KMS-11 (cell line): ENCODE data around the gene OGG1.
A peak's percentile ranks its signal among the peaks of the same experiment; 100 is the strongest.

Source experiments
- H2AFZ ChIP-seq: fragments of 200-600 bp; sonication (generic); 2 replicates; pipeline ENCODE4 v1.6.1; 2016; ENCODE audit warnings: antibody characterized with exemption, mixed run types, low read depth
- H3K27ac ChIP-seq: fragments of 200-600 bp; sonication (generic); 2 replicates; pipeline ENCODE4 v1.6.1; 2016; ENCODE audit warnings: mild to moderate bottlenecking, mixed run types
- H3K27me3 ChIP-seq: fragments of 200-600 bp; sonication (generic); 2 replicates; pipeline ENCODE4 v1.6.1; 2017; ENCODE audit warnings: mild to moderate bottlenecking, low read depth, mixed run types, moderate library complexity; ENCODE audit not compliant: insufficient read depth
- H3K36me3 ChIP-seq: fragments of 200-600 bp; sonication (generic); 2 replicates; pipeline ENCODE4 v1.6.1; 2017; ENCODE audit warnings: mild to moderate bottlenecking, mixed run types; ENCODE audit not compliant: insufficient read depth
- H3K4me1 ChIP-seq: fragments of 200-600 bp; sonication (generic); 2 replicates; pipeline ENCODE4 v1.6.1; 2016; ENCODE audit warnings: mild to moderate bottlenecking, low read depth, mixed run types; ENCODE audit not compliant: poor library complexity, severe bottlenecking
- H3K4me2 ChIP-seq: fragments of 200-600 bp; sonication (generic); 2 replicates; pipeline ENCODE4 v1.7.0; 2016; ENCODE audit warnings: mild to moderate bottlenecking, mixed run types
- H3K4me3 ChIP-seq: fragments of 200-600 bp; sonication (generic); IDR thresholded peaks from 2 replicates; pipeline ENCODE4 v1.6.1; 2017; ENCODE audit warnings: low read depth, low read length, mixed read lengths; ENCODE audit not compliant: insufficient read depth
- H3K79me2 ChIP-seq: fragments of 200-600 bp; sonication (generic); 2 replicates; pipeline ENCODE4 v1.6.1; 2016; ENCODE audit warnings: low read depth, mixed run types; ENCODE audit not compliant: insufficient read depth
- H3K9ac ChIP-seq: fragments of 200-600 bp; sonication (generic); 2 replicates; pipeline ENCODE4 v1.6.1; 2016; ENCODE audit warnings: mild to moderate bottlenecking, mixed run types
- H4K20me1 ChIP-seq: fragments of 200-600 bp; sonication (generic); 2 replicates; pipeline ENCODE4 v1.6.1; 2016; ENCODE audit warnings: mild to moderate bottlenecking, mixed run types; ENCODE audit not compliant: insufficient read depth
- CTCF ChIP-seq: fragments of 200-600 bp; sonication (generic); conservative IDR thresholded peaks from 2 replicates; pipeline ENCODE4 v1.6.1; 2017; ENCODE audit warnings: low read depth, mild to moderate bottlenecking, antibody characterized with exemption, low read length, moderate library complexity, mixed read lengths

Gene OGG1

GRCh38 chr3:9779721-9780457 is 30.1 kb downstream of the OGG1 start:
- peak overlapping the region; percentile 8; the same call in 1 of the 2 replicates for H3K9ac ChIP-seq
- H3K27me3 ChIP-seq: no peaks in the 10 kb centered on the region
- no peaks in the 10 kb centered on the region for H3K79me2 ChIP-seq
- H3K4me2 ChIP-seq: peak overlapping the region; percentile 77
- H3K4me3 ChIP-seq: no peak overlapping the region
- H2AFZ ChIP-seq: no peak overlapping the region
- H3K4me1 ChIP-seq: peaks cover 20% of the 10 kb centered on the region
- H4K20me1 ChIP-seq: no peaks in the 10 kb centered on the region
- no peaks in the 10 kb centered on the region for H3K36me3 ChIP-seq
- no peak for TF ChIP-seq CTCF
- peak overlapping the region; percentile 37; the same call in 1 of the 2 replicates for H3K27ac ChIP-seq

DNA sequence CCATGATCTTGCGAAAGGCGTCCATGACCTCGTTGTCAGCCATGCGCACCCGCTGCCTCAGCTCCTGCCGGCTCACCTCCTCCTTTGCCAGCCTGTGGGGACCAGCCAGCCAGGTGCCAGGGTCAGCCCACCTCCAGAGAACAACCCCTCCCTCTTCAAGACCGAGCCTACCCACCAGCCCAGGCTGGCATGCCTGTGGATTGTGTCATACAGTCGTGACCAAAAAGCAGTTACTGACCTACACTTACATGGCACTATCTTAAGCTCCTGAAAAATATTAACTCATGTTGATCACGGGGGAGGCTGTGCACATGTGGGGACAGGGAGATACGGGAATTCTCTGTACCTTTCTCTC is 30.7 kb downstream of the OGG1 start:
- H3K27ac ChIP-seq: no peak overlapping the region
- H2AFZ ChIP-seq: no peak overlapping the region
- no peak overlapping the region for H3K9ac ChIP-seq
- H3K36me3 ChIP-seq: no peaks in the 10 kb centered on the region
- no peak overlapping the region for H3K4me3 ChIP-seq
- no peaks in the 10 kb centered on the region for H3K79me2 ChIP-seq
- no peaks in the 10 kb centered on the region for H4K20me1 ChIP-seq
- no peak for TF ChIP-seq CTCF
- H3K4me2 ChIP-seq: no peak overlapping the region
- peaks cover 20% of the 10 kb centered on the region for H3K4me1 ChIP-seq
- no peaks in the 10 kb centered on the region for H3K27me3 ChIP-seq

DNA sequence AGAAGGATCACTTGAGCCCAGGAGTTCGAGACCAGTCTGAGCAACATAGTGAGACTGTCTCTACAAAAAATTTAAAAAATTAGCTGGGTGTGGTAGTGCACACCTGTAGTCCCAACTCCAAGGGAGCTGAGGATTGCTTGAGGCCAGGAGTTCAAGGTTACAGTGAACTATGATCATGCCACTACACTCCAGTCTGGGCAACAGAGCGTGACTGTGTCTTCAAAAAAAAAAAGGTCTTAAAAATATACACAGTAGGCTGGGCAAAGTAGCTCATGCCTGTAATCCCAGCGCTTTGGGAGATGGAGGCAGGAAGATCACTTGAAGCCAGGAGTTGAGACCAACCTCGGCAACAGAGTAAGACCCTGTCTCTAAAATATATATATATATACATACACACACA is 31.2 kb downstream of the OGG1 start:
- TF ChIP-seq CTCF: no peak
- Histone ChIP-seq H3K79me2 (no peaks in the 10 kb centered on the region), H3K4me1 (peaks cover 20% of the 10 kb centered on the region), H3K27me3 (no peaks in the 10 kb centered on the region), H3K4me3 (no peak overlapping the region), H2AFZ (no peak overlapping the region), H3K4me2 (no peak overlapping the region), H4K20me1 (no peaks in the 10 kb centered on the region), H3K27ac (no peak overlapping the region), H3K9ac (no peak overlapping the region), H3K36me3 (no peaks in the 10 kb centered on the region)

DNA sequence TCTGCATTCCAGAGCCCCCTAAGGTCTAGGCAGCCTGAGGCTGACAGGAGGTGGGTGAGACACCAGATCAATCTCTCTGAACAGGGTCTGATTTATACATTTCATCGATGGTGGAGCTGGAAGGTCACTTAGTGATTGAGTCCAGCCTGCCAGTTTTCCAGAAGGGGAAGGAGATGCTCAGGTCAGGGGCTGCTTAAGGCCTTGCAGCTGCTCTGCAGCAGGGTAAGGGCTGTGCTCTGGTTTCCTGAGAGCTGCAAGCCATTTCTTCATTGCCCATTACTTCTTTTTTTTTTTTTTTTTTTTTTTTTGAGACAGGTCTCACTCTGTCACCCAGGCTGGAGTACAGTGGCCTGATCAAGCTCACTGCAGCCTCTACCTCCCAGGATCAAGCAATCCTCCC is 31.8 kb downstream of the OGG1 start:
- H4K20me1 ChIP-seq: no peaks in the 10 kb centered on the region
- no peak overlapping the region for H3K27ac ChIP-seq
- no peak overlapping the region for H2AFZ ChIP-seq
- H3K4me3 ChIP-seq: no peak overlapping the region
- peaks cover 20% of the 10 kb centered on the region for H3K4me1 ChIP-seq
- H3K4me2 ChIP-seq: no peak overlapping the region
- no peak overlapping the region for H3K9ac ChIP-seq
- no peak for TF ChIP-seq CTCF
- no peaks in the 10 kb centered on the region for H3K27me3 ChIP-seq
- no peaks in the 10 kb centered on the region for H3K79me2 ChIP-seq
- H3K36me3 ChIP-seq: no peaks in the 10 kb centered on the region
